K562 (cell line): ENCODE measurements around the gene KCNIP2. TPM values are rescaled to one million over a fixed set of nuclear protein-coding genes. Genes with fewer than 3 reads are reported as not detected.

Source experiments
- ATAC-seq: fragments of 200-7000 bp; cut with Tn5 transposase; 3 replicates; pipeline ENCODE4 v1.9.1; 2020; ENCODE audit warnings: moderate library complexity
- BruUV-seq: library from RNA; stranded (reverse); fragments of 400-500 nt; replicated peaks from 2 replicates; lab custom pipeline; 2021; lab: Mats Ljungman, UMichigan
- CTCF ChIA-PET: fragments of 300-600 bp; formaldehyde crosslinking; extraction: SDS; loops from one replicate; lab custom pipeline; 2021; ENCODE audit warnings: low intra/inter-chr PET ratio; lab: Yijun Ruan, JAX
- POLR2A ChIA-PET: fragments of 300-600, 350-650 bp; sonication (Branson Sonifier 250); formaldehyde crosslinking; extraction: SDS; loops from one replicate; lab custom pipeline; 2021; ENCODE audit warnings: antibody characterized with exemption, inconsistent platforms; lab: Yijun Ruan, JAX
- DNase-seq, 4 experiments: peaks; one replicate each; pipeline versions ENCODE4 v3.0.0 to v3.0.0-alpha.2; 2011 to 2018; ENCODE audit warnings: low spot score in 3 of 4, mixed read lengths in 3 of 4; ENCODE audit errors: extremely low read depth in 1 of 4
- FAIRE-seq: peaks from 2 replicates; lab custom pipeline; 2011; peaks lifted over from hg19 to GRCh38; lab: Jason Lieb, UNC
- H2AFZ ChIP-seq: 2 replicates; pipeline ENCODE4 v1.6.0; 2011; ENCODE audit warnings: low read depth, low read length, control low read depth, inconsistent platforms
- H3K27ac ChIP-seq: fragments of 200-600 bp; 3 replicates; pipeline ENCODE4 v1.8.0; 2011; ENCODE audit warnings: low read depth, mild to moderate bottlenecking, control low read depth, inconsistent platforms, low read length, moderate library complexity, mixed read lengths; ENCODE audit errors: extremely low read depth
- H3K27me3 ChIP-seq, 2 experiments: fragments of 300-600 bp in 1 of 2; 2 replicates in 1 of 2; 3 replicates in 1 of 2; pipeline versions ENCODE4 v1.6.0 to v1.8.0; 2011; ENCODE audit warnings: inconsistent platforms in 2 of 2, low read length in 2 of 2, mild to moderate bottlenecking in 1 of 2, mixed read lengths in 1 of 2, moderate library complexity in 1 of 2; ENCODE audit not compliant: control insufficient read depth in 2 of 2, insufficient read depth in 2 of 2
- H3K36me3 ChIP-seq: fragments of 300-600 bp; 3 replicates; pipeline ENCODE4 v1.8.0; 2011; ENCODE audit warnings: mild to moderate bottlenecking, low read length, inconsistent platforms; ENCODE audit not compliant: control insufficient read depth, insufficient read depth
- H3K4me1 ChIP-seq, 2 experiments: fragments of 200-600 bp in 1 of 2; replicated peaks in 1 of 2; 2 replicates in 1 of 2; 3 replicates in 1 of 2; pipeline versions ENCODE4 v1.5.1 to v1.8.0; 2011; ENCODE audit warnings: inconsistent platforms in 2 of 2, low read length in 2 of 2, mild to moderate bottlenecking in 1 of 2, mixed read lengths in 1 of 2, moderate library complexity in 1 of 2; ENCODE audit not compliant: control insufficient read depth in 2 of 2, insufficient read depth in 2 of 2
- H3K4me2 ChIP-seq: 2 replicates; pipeline ENCODE4 v1.6.1; 2011; ENCODE audit warnings: low read length, control low read depth, inconsistent platforms, mixed read lengths; ENCODE audit not compliant: insufficient read depth
- H3K4me3 ChIP-seq: fragments of 200-600 bp; sonication (generic), shearing (Covaris generic); 2 replicates; pipeline ENCODE4 v1.5.1; 2016; ENCODE audit warnings: control low read depth, inconsistent platforms
- H3K79me2 ChIP-seq: fragments of 200-600 bp; 3 replicates; pipeline ENCODE4 v1.8.0; 2011; ENCODE audit warnings: low read length, inconsistent platforms; ENCODE audit not compliant: control insufficient read depth, insufficient read depth
- H3K9ac ChIP-seq, 2 experiments: 2 replicates each; pipeline versions ENCODE4 v1.6.0 to v1.6.1; 2011; ENCODE audit warnings: low read depth in 2 of 2, low read length in 2 of 2, control low read depth in 1 of 2, inconsistent platforms in 1 of 2, mild to moderate bottlenecking in 1 of 2, mixed read lengths in 1 of 2; ENCODE audit not compliant: insufficient read depth in 1 of 2
- H3K9me1 ChIP-seq: one replicate; pipeline ENCODE4 v1.6.0; 2011; ENCODE audit warnings: inconsistent platforms, mild to moderate bottlenecking, low read length, moderate library complexity; ENCODE audit not compliant: control insufficient read depth, insufficient read depth
- H3K9me3 ChIP-seq: replicated peaks from 2 replicates; pipeline ENCODE4 v1.5.1; 2011; ENCODE audit warnings: low read depth, low read length, inconsistent platforms; ENCODE audit not compliant: control insufficient read depth, insufficient read depth
- H4K20me1 ChIP-seq: replicated peaks from 2 replicates; pipeline ENCODE4 v1.6.1; 2011; ENCODE audit warnings: low read length, inconsistent platforms, mixed read lengths; ENCODE audit not compliant: control insufficient read depth, insufficient read depth
- FOXP1 ChIP-seq: sonication (generic); formaldehyde crosslinking; IDR thresholded peaks from 2 replicates; pipeline ENCODE4 v1.8.0; 2022; ENCODE audit warnings: mild to moderate bottlenecking, missing genetic modification reagents
- POLR2H ChIP-seq: IDR thresholded peaks from 2 replicates; pipeline ENCODE4 v1.6.1; 2016; ENCODE audit warnings: missing genetic modification characterization, low read depth, mild to moderate bottlenecking, control low read depth, missing compliant biosample characterization, moderate library complexity
- PTBP1 ChIP-seq: fragments of 200-400 bp; formaldehyde crosslinking; IDR thresholded peaks from 2 replicates; pipeline ENCODE4 v1.6.1; 2017; ENCODE audit warnings: low read depth, low read length
- ZNF785 ChIP-seq: fragments of 250-450 bp; sonication (Bioruptor Pico); IDR thresholded peaks from 2 replicates; pipeline ENCODE4 v1.4.0; 2020; ENCODE audit warnings: mild to moderate bottlenecking
- WGBS: fragments of 100-300 bp; shearing (Covaris generic); methylation state at CpG from one replicate; pipeline ENCODE4 v1.1.6; 2016; ENCODE audit warnings: low coverage, mixed read lengths; ENCODE audit not compliant: insufficient coverage; ENCODE audit errors: missing lambda C conversion rate; 5-methylcytosine and 5-hydroxymethylcytosine counted together
- in situ Hi-C: fragments of 300-500 bp; cut with MboI; formaldehyde crosslinking; loops from 4 replicates; pipeline ENCODE4 v1.15.0; 2018; ENCODE audit warnings: inconsistent platforms, mixed read lengths
- intact Hi-C: fragments of 100-400 bp; cut with micrococcal nuclease; formaldehyde crosslinking; loops from 2 replicates; pipeline ENCODE4 v1.14.2; 2022
- polyA plus RNA-seq, 8 experiments: library from polyadenylated mRNA; depleted of rRNA in 4 of 8; stranded (reverse) in 5 of 8; unstranded in 3 of 8; fragments of >200 nt; fragmentation: Nextera tagmentation in 2 of 8; fragmentation: Illumina TruSeq in 1 of 8; extraction: Ambion mirVana in 2 of 8; extraction: Trizol in 1 of 8; gene quantifications; 2 replicates each; pipeline versions ENCODE4 v1.2.1 to v1.2.3, GENCODE V29; 2011 to 2014; ENCODE audit warnings: inconsistent platforms in 1 of 8, missing spikeins in 1 of 8
- total RNA-seq, 7 experiments: library from RNA; depleted of rRNA in 6 of 7; stranded (reverse); fragments of >200 nt in 6 of 7; fragmentation: Illumina TruSeq in 2 of 7; extraction: Trizol in 2 of 7; gene quantifications; 2 replicates each; pipeline versions ENCODE4 v1.2.1 to v1.2.3, GENCODE V29; 2011 to 2021; ENCODE audit warnings: low replicate concordance in 1 of 7
- TF ChIP-seq, protein P1 (sequence below): sonication (generic); IDR thresholded peaks from 2 replicates; pipeline ENCODE4 v1.6.1; 2016

The KCNIP2 gene
- total and polyA plus RNA-seq, 9 of the 15 experiments (the other 6 are each of a cell fraction or from before 2014, with no cell fraction given): 2.5 to 7.6 (median 4.1) TPM

DNA sequence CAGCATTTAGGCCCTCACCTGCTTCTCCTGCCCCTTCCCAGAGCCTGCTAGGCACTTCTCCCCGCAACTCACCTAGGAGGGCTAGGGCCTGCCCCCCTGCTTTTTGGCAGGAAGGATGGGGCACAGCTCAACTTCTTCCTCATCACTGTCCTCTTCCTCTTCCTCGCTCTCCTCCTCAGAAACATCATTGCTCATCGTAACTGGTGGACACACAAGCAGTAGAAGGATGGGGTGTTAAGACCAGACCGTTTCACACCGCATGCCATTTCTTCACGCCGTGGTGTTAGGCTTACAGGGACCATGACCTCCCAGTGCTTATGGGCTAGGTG lies 62.0 kb downstream of the KCNIP2 start:
- CTCF ChIA-PET: interaction anchor here (0.6 to 2.6 kb wide), 3 partner anchors 166 to 179 kb away, joined by 3 to 32 read pairs (median 3); no protein-coding TSS in a partner anchor
- Histone ChIP-seq H3K9me1 (no peaks in the 10 kb centered on the region), H3K4me2 (peak overlapping the region; percentile 81; the same call in 1 of the 2 replicates), H3K36me3 (peaks cover 43% of the 10 kb centered on the region), H3K27ac (no peak overlapping the region), H3K27me3 (no peaks in the 10 kb centered on the region)
- no peak for FAIRE-seq
- intact Hi-C loops: loop anchor here (1.0 to 5.0 kb wide), 3 partner anchors 179 to 569 kb away; no protein-coding TSS in a partner anchor
- POLR2A ChIA-PET: interaction anchor here (0.6 to 1.1 kb wide), 5 partner anchors 14 to 715 kb away, joined by 3 to 7 read pairs (median 4); no protein-coding TSS in a partner anchor
- no TSS peak for BruUV-seq
- 82% methylated on average over 5 of the region's 7 CpGs for WGBS
- DNase-seq: no peak
- ATAC-seq: no peak
- TF ChIP-seq FOXP1 (CRISPR knock-in tag) (no peak), PTBP1 (no peak), ZNF785 (CRISPR knock-in tag) (no peak), POLR2H (tag) (no peak)
- TF ChIP-seq, protein P1, sequence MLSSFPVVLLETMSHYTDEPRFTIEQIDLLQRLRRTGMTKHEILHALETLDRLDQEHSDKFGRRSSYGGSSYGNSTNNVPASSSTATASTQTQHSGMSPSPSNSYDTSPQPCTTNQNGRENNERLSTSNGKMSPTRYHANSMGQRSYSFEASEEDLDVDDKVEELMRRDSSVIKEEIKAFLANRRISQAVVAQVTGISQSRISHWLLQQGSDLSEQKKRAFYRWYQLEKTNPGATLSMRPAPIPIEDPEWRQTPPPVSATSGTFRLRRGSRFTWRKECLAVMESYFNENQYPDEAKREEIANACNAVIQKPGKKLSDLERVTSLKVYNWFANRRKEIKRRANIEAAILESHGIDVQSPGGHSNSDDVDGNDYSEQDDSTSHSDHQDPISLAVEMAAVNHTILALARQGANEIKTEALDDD: no peak
- TF ChIP-seq, all 486 proteins: peak for 0
- in situ Hi-C loops: loop anchor here (5.0 kb wide), 1 partner anchor 174 kb away; no protein-coding TSS in a partner anchor
- H3K4me1 ChIP-seq: peaks cover 17 to 50% of the 10 kb centered on the region in 2 experiments
- H2AFZ ChIP-seq: no peak overlapping the region
- peak overlapping the region; percentile 73 for H3K4me3 ChIP-seq
- H4K20me1 ChIP-seq: peaks cover 11% of the 10 kb centered on the region
- H3K9ac ChIP-seq: peak overlapping the region in 1 of 2 experiments; percentile 92; a peak in 2 of 4 replicates
- peaks cover 21% of the 10 kb centered on the region for H3K79me2 ChIP-seq
- H3K9me3 ChIP-seq: no peaks in the 10 kb centered on the region
